ENCODE measurements around the gene AIG1. TPM values are rescaled to one million over a fixed set of nuclear protein-coding genes. Genes with fewer than 3 reads are reported as not detected.
A peak's percentile ranks its signal among the peaks of the same experiment; 100 is the strongest.

Gene AIG1
- total RNA-seq, 6 experiments from 2014 or later = 50.7 to 70.5 (median 52.5) TPM

DNA sequence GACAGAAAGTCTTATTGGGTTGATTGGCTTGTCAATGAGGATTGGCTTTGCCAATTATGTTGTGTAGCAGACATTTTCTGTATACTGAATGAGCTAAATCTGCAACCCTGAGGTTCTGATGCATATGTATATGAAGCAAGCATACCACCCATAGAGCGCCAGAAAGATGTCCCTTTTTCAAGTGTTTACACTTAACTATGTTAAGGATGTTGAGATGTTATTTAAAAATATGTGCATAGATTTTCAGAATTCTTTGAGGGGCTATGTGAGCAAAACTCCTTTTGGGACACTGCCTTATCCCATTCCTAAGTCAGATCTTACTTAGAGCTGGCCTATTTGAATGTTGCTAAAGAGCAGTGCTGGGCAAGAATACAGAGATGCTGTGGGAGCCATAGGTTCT lies 1.9 kb downstream of the AIG1 start:
- TF ChIP-seq, protein P1, sequence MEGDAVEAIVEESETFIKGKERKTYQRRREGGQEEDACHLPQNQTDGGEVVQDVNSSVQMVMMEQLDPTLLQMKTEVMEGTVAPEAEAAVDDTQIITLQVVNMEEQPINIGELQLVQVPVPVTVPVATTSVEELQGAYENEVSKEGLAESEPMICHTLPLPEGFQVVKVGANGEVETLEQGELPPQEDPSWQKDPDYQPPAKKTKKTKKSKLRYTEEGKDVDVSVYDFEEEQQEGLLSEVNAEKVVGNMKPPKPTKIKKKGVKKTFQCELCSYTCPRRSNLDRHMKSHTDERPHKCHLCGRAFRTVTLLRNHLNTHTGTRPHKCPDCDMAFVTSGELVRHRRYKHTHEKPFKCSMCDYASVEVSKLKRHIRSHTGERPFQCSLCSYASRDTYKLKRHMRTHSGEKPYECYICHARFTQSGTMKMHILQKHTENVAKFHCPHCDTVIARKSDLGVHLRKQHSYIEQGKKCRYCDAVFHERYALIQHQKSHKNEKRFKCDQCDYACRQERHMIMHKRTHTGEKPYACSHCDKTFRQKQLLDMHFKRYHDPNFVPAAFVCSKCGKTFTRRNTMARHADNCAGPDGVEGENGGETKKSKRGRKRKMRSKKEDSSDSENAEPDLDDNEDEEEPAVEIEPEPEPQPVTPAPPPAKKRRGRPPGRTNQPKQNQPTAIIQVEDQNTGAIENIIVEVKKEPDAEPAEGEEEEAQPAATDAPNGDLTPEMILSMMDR (IDR thresholded peaks at IDR 0.05) = no peak
- Mint-ChIP-seq H3K36me3 (ENCODE audit: low read depth) (peaks cover 10% of the 10 kb centered on the region), H3K4me1 (ENCODE audit: low read depth) (peaks cover 73% of the 10 kb centered on the region), H3K27me3 (ENCODE audit: insufficient read depth) (no peaks in the 10 kb centered on the region; the same call in 1 of the 2 replicates), H3K4me3 (no peak overlapping the region), H3K27ac (no peak overlapping the region), H3K9me3 (no peaks in the 10 kb centered on the region)
- no peak for DNase-seq

DNA sequence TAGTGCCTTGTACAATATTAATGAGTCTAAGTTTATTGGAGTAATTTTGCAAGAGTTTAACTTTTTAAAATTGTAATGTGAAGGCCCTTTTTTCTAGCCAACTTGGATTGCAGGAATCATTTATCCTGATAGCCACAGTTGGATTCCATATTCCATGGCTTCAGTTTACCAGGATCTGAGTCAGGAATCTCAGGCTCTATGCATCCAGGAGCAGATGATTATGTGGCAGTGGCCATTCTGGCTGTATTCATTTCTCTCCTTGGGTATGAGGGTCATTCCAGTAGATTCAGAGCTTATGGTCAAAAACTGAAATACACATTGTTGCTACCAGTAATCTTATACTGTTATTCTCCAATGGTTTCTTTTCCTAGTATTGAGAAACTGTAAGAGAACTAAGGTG lies 2.9 kb downstream of the AIG1 start:
- Mint-ChIP-seq H3K4me1 (ENCODE audit: low read depth) (peaks cover 82% of the 10 kb centered on the region), H3K9me3 (no peaks in the 10 kb centered on the region), H3K4me3 (no peak overlapping the region), H3K36me3 (ENCODE audit: low read depth) (peaks cover 10% of the 10 kb centered on the region), H3K27me3 (ENCODE audit: insufficient read depth) (no peaks in the 10 kb centered on the region; the same call in 1 of the 2 replicates), H3K27ac (peak overlapping the region; percentile 62; the same call in 1 of the 2 replicates)
- DNase-seq = no peak
- TF ChIP-seq, protein P1 (IDR thresholded peaks at IDR 0.05) = no peak

DNA sequence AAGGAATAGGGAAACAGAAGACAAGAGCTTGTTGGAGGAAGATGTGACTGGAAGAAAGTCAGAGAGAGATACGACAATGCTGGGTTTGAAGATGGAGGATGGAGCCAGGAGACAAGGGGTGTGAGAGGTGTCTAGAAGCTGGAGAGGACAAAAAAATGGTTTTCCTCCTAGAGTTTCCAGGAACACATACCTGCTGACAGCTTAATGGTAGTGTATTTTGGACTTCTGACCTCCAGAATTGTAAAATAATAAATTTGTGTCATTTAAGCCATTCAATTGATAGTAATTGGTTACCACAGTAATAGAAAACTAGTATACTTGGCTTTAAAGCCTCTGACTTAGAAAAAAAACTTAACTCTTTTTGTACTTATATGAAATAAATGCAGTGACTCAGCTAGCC lies 3.6 kb downstream of the AIG1 start:
- no peak for DNase-seq
- Mint-ChIP-seq H3K9me3 (no peaks in the 10 kb centered on the region), H3K27me3 (ENCODE audit: insufficient read depth) (no peaks in the 10 kb centered on the region; the same call in 1 of the 2 replicates), H3K4me3 (no peak overlapping the region), H3K36me3 (ENCODE audit: low read depth) (peaks cover 10% of the 10 kb centered on the region), H3K4me1 (ENCODE audit: low read depth) (peaks cover 76% of the 10 kb centered on the region), H3K27ac (peak overlapping the region; percentile 62; the same call in 1 of the 2 replicates)
- TF ChIP-seq, protein P1 (IDR thresholded peaks at IDR 0.05) = no peak

DNA sequence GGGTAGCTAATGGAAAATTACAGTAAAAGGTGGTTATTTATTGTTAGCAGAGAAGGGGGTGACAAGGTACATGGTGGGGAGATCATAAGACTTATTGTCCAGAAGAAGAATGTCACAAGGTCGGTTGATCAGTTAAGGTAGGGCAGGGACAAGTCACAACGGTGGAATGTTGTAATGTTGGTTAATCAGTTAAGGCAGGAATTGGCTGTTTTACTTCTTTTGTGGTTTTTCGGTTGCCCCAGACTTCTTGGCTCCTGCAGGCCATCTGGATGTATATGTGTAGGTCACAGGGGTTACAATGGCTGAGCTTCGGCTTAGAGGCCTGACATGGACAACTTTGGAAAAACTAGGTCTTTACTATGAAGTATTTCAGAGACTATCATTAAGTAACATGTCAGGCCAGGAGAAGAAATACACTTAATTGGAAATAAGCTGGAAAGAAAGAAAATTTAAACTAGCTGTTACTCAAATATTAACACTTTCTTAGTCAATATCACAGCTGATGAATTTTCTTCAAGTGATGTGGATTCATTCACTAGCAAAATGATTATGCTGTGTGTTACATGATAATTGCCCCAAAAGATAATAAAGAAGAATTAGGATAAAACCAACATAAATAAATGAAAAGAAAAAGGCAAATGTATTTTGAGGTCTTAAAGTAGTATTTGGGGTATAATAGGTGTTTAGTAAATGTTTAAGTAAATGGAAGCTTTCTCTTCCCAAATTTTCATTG lies 4.4 kb downstream of the AIG1 start:
- peak; percentile 45 for DNase-seq
- TF ChIP-seq, protein P1 (IDR thresholded peaks at IDR 0.05) = no peak
- H3K9me3 Mint-ChIP-seq = no peaks in the 10 kb centered on the region
- H3K27ac Mint-ChIP-seq = peak overlapping the region; percentile 63
- peak overlapping the region; percentile 44; the same call in 1 of the 2 replicates for H3K4me3 Mint-ChIP-seq
- peaks cover 10% of the 10 kb centered on the region for H3K36me3 Mint-ChIP-seq (ENCODE audit: low read depth)
- peaks cover 67% of the 10 kb centered on the region for H3K4me1 Mint-ChIP-seq (ENCODE audit: low read depth)
- H3K27me3 Mint-ChIP-seq (ENCODE audit: insufficient read depth) = no peaks in the 10 kb centered on the region; the same call in 1 of the 2 replicates

DNA sequence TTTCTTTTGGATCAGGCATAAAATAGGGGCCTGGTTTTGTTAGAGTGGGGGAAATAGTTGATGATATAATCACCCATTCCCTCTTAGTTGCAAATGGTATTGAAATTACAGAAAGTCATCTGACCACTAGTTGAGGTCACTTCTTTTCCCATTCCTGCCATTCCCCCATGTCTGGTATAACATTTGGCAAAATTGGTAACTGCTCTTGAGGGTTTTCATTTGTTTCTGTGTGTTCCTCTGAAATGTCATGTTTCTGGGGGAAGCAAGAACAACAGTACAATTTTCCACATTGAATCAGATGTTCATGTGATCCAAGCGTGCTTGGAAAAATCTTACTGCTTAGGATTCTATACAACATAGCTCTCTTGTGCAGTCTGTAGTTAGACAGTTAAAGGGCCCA lies 7.3 kb downstream of the AIG1 start:
- no peak overlapping the region for H3K4me3 Mint-ChIP-seq
- H3K4me1 Mint-ChIP-seq (ENCODE audit: low read depth) = peaks cover 46% of the 10 kb centered on the region
- peaks cover 18% of the 10 kb centered on the region for H3K36me3 Mint-ChIP-seq (ENCODE audit: low read depth)
- no peaks in the 10 kb centered on the region for H3K27me3 Mint-ChIP-seq (ENCODE audit: insufficient read depth)
- TF ChIP-seq, protein P1 (IDR thresholded peaks at IDR 0.05) = no peak
- H3K27ac Mint-ChIP-seq = peak overlapping the region; percentile 46
- no peak for DNase-seq
- no peaks in the 10 kb centered on the region for H3K9me3 Mint-ChIP-seq

Measured in HFFc6 (cell line).